SK-N-SH treated with all-trans-retinoic acid at 6 μM for 48 hours (cell line): ENCODE data around the gene COX7A2L.

ENCODE experiments used
- ISL1 ChIP-seq: fragments of 250-450 bp; sonication (Bioruptor Pico); IDR thresholded peaks from 2 replicates; pipeline ENCODE4 v2.1.2; 2022; ENCODE audit warnings: mild to moderate bottlenecking, moderate library complexity
- ZFP3 ChIP-seq: fragments of 250-450 bp; sonication (Bioruptor Pico); IDR thresholded peaks from 2 replicates; pipeline ENCODE4 v1.5.0; 2020; ENCODE audit warnings: mild to moderate bottlenecking, moderate library complexity
- ZFP30 ChIP-seq: fragments of 450-650 bp; formaldehyde crosslinking; IDR thresholded peaks from 2 replicates; pipeline ENCODE4 v1.5.0; 2022; ENCODE audit warnings: mild to moderate bottlenecking, moderate library complexity
- ZNF70 ChIP-seq: fragments of 450-650 bp; formaldehyde crosslinking; IDR thresholded peaks from 2 replicates; pipeline ENCODE4 v1.5.0; 2020; ENCODE audit warnings: mild to moderate bottlenecking, moderate library complexity
- TF ChIP-seq, protein P1 (sequence below): fragments of 250-450 bp; sonication (Bioruptor Pico); IDR thresholded peaks from 2 replicates; pipeline ENCODE4 v1.5.1; 2020; ENCODE audit warnings: low read depth, mild to moderate bottlenecking, moderate library complexity

DNA sequence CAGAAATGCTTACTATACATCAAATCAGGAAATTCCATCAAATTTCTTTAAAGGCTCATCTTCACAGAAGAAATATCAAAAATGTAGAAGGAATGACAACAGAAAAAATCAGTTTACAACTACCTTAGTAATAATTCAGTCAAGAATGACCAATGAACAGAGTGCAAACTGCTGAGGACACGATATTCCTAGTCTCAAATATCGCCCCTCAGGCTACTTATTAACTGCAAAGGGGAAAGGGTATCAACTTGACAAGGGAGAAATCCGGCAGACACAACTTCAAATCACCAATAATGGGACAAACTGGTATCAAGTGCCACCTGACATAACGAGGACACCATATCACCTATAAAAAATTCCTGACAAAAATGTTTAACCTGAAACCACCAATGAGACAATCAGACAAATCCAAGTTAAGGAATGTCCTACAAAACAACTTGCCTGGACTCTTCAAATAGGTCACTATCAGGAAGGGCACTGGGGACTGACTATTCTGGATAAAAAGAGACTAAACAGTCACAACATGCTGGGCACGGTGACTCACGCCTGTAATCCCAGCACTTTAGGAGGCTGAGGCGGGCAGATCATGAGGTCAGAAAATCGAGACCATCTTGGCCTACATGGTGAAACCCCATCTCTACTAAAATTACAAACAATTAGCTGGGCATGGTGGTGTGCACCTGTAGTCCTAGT is 12.8 kb downstream of the COX7A2L start:
- TF ChIP-seq, protein P1, sequence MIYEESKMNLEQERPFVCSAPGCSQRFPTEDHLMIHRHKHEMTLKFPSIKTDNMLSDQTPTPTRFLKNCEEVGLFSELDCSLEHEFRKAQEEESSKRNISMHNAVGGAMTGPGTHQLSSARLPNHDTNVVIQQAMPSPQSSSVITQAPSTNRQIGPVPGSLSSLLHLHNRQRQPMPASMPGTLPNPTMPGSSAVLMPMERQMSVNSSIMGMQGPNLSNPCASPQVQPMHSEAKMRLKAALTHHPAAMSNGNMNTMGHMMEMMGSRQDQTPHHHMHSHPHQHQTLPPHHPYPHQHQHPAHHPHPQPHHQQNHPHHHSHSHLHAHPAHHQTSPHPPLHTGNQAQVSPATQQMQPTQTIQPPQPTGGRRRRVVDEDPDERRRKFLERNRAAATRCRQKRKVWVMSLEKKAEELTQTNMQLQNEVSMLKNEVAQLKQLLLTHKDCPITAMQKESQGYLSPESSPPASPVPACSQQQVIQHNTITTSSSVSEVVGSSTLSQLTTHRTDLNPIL (CRISPR knock-in tag) = no peak
- TF ChIP-seq ZFP30 (CRISPR knock-in tag) (no peak), ZFP3 (CRISPR knock-in tag) (no peak), ZNF70 (no peak), ISL1 (CRISPR knock-in tag) (no peak)
